HG03469 (cell line): Measurements from ENCODE around the gene FAM50B.

ENCODE experiments used
- ATAC-seq: cut with Tn5 transposase; IDR thresholded peaks from one replicate; pipeline ENCODE4 v1.9.1; 2021; ENCODE audit warnings: mild to moderate bottlenecking, moderate library complexity, moderate number of reproducible peaks; ENCODE audit not compliant: unreplicated experiment

The FAM50B gene

GRCh38 chr6:3892603-3893002 lies 43.4 kb downstream of the FAM50B start:
- no peak for ATAC-seq

DNA sequence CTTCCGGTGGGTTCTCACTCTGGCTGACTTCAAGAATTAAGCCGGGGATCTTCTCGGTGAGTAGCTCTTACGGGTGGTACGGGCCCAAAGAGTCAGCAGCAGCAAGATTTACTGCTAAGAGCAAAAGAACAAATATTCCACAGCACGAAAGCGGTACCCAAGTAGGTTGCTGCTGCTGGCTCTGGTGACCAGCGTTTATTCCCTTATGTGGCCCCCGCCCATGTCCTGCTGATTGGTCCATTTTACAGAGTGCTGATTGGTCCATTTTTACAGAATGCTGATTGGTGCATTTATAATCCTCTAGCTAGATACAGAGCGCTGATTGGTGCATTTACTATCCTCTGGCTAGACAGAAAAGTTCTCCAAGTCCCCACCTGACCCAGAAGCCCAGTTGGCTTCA lies 44.3 kb downstream of the FAM50B start:
- no peak for ATAC-seq

DNA sequence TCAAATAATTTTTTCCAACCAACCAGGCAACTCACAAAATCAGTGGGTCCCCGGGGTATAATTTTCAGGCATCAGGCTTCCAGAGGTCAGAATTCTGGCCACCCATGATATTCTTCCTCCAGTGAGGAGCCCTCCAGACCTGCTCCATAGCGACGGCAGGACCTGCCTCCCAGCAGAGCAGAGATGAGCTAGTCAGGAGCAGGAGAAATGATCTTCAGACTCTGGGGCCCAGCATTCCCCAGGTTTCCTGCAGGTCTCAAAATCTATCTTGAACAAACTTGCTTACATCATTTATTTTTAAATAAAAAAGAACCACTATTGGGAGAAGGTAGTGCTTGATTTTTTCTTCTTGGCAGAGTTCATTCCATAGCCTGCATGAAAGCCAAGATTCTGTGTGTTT lies 44.7 kb downstream of the FAM50B start:
- ATAC-seq, result no peak

DNA sequence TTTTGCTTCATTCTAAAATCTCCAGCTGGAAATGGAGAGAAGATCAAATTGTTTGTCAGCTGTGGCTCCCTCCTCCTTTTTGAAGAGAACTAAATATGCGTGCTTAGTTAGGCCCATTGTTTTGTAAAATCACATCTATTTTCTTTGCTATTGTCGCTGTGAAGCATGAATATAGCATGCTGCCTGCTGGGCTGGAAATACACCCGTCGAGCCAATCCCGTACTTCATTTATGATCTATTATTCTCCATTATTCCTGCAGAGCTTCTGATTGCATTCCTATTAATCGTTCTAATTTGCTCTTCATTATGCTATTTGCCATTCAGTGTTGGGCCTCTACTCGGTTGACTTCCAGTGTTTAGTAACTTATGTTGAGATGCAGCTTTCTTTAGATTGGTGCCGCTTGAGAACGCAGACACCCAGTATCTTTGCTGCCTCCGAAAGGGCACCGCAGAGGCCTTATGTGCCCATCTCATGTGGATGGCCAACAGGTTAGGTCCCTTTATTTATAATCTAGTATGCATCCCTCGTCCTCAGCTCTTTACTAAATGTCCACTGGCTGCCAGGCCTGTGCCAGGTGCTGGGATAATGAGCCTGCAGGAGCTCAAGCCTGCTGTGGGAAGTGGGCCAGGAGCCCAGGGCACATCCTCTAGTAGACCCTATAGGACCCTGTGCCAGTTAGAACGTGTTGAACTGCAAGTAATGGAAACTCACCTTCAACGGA lies 45.6 kb downstream of the FAM50B start:
- ATAC-seq, result no peak

- no peak for ATAC-seq
These were observed 46.1 kb downstream of the FAM50B start for GRCh38 chr6:3895312-3895653.

DNA sequence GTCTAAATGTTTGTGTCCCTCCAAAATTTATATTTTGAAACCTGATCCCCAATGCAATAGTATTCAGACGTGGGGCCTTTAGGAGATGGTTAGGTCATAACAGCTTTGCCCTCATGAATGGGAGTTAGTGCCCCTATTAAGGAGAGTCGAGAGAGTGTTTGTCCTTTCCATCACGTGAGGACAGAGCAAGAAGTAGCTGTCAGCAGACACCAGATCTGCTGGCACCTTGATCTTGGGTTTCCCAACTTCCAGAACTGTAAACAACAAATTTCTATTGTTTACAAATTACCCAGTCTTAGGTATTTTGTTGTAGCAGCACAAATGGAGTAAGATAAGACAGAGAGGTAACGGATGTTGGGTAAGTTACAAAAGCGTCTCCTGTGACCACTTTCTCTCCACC lies 46.6 kb downstream of the FAM50B start:
- ATAC-seq, result no peak

DNA sequence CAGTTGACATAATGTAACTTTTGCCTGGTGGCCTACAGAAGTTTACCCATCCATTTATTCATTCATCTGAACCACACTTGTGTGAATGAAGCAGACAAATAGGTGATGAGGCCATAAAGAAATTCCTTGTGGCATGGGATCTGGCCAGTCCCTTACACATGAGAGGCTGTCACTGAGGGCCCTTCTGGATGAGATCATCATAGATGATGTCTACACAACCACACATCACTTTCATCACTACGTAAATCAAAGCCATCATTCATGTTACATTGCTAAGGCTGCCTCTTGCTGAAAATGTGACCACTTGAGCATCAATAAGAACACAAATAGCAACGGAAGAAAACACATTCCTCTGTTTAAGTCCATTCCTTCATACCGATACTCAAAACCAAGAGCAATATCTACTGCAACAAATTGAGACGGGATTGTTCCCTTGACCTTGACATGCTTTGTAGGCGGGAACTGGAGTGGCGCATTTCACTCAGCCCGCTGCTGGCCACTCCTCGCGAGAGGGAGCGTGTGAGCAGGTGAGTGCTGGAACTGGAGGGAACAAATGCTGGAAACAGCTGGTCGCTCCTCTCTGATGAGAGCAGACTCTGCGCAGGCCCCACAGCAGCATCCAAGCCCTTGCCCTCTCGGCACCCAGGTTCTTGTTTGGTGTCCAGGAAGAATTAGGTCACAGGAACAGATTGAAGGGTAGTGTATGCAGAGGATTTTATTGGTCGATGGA lies 49.3 kb downstream of the FAM50B start:
- ATAC-seq, result no peak

GRCh38 chr6:3899061-3899460 lies 49.9 kb downstream of the FAM50B start:
- no peak for ATAC-seq

DNA sequence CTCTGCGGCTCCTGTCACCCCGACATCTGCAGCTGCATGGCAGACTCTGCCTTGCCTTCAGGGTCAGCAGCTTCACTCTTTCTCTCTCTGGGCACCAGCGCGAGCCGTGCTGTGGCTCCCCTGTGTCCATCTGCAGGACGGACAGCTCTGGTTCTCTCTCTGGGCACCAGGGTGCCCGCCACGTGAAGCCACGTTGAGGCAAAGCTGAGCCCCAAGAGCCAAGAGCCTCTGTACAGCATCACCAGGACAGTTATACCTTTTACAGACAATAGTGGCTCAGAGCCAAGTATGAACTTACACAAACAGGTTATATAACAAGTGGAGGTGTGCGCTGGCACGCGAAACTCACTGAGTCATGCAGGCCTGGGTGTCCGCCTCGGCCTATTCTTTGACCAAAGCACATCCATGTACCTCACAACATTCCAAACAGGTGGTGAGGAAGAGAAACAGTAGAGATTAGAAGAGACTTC lies 50.8 kb downstream of the FAM50B start:
- ATAC-seq, result no peak
